Smooth muscle cell (in vitro differentiated cells): ENCODE measurements around the gene RNF6. TPM values are rescaled to one million over a fixed set of nuclear protein-coding genes. Genes with fewer than 3 reads are reported as not detected.

Experiments used
- DNase-seq: peaks from one replicate; lab custom pipeline; 2025; ENCODE audit not compliant: unreplicated experiment; lab: John Stamatoyannopoulos, UW
- H2AFZ ChIP-seq: fragments of 200-600 bp; sonication (generic); 2 replicates; pipeline ENCODE4 v1.6.0; 2016; ENCODE audit warnings: antibody characterized with exemption, low read depth, mild to moderate bottlenecking
- H3F3A ChIP-seq: fragments of 200-600 bp; sonication (generic); 2 replicates; pipeline ENCODE4 v1.6.0; 2017; ENCODE audit warnings: antibody characterized with exemption, low read depth
- H3K27ac ChIP-seq: fragments of 200-600 bp; sonication (generic); 2 replicates; pipeline ENCODE4 v1.5.1; 2016; ENCODE audit warnings: low read depth, mild to moderate bottlenecking
- H3K27me3 ChIP-seq: fragments of 200-600 bp; sonication (generic); 2 replicates; pipeline ENCODE4 v1.6.1; 2016; ENCODE audit warnings: low read depth, mild to moderate bottlenecking
- H3K36me3 ChIP-seq: fragments of 200-600 bp; sonication (generic); 2 replicates; pipeline ENCODE4 v1.5.1; 2016; ENCODE audit warnings: low read depth
- H3K4me1 ChIP-seq: fragments of 200-600 bp; sonication (generic); 2 replicates; pipeline ENCODE4 v1.5.1; 2016; ENCODE audit warnings: low read depth
- H3K4me2 ChIP-seq: fragments of 200-600 bp; sonication (generic); 2 replicates; pipeline ENCODE4 v1.6.0; 2016; ENCODE audit warnings: mild to moderate bottlenecking
- H3K4me3 ChIP-seq: fragments of 200-600 bp; sonication (generic); 2 replicates; pipeline ENCODE4 v1.5.1; 2016; ENCODE audit warnings: mild to moderate bottlenecking
- H3K79me2 ChIP-seq: fragments of 200-600 bp; sonication (generic); 2 replicates; pipeline ENCODE4 v1.6.0; 2016; ENCODE audit warnings: low read depth, mild to moderate bottlenecking
- H3K9ac ChIP-seq: fragments of 200-600 bp; sonication (generic); 2 replicates; pipeline ENCODE4 v1.6.0; 2016; ENCODE audit warnings: low read depth
- H3K9me3 ChIP-seq: fragments of 200-600 bp; sonication (generic); replicated peaks from 2 replicates; pipeline ENCODE4 v1.5.1; 2016; ENCODE audit warnings: low read depth
- H4K20me1 ChIP-seq: fragments of 200-600 bp; sonication (generic); 2 replicates; pipeline ENCODE4 v1.6.0; 2016; ENCODE audit warnings: low read depth
- WGBS: methylation state at CpG from one replicate; pipeline ENCODE4 v1.1.7; 2016; ENCODE audit warnings: low lambda C conversion rate; 5-methylcytosine and 5-hydroxymethylcytosine counted together
- polyA plus RNA-seq: library from polyadenylated mRNA; unstranded; fragments of >200 nt; fragmentation: Nextera tagmentation; extraction: Ambion mirVana; gene quantifications from 2 replicates; pipeline ENCODE4 v1.2.1, GENCODE V29; 2016
- total RNA-seq: library from RNA; depleted of rRNA; stranded (reverse); fragments of >200 nt; gene quantifications from 2 replicates; pipeline ENCODE4 v1.2.3, GENCODE V29; 2014
- TF ChIP-seq, protein P1 (sequence below): fragments of 200-600 bp; sonication (generic); IDR thresholded peaks from 2 replicates; pipeline ENCODE4 v1.5.1; 2017; ENCODE audit warnings: borderline replicate concordance, mild to moderate bottlenecking, antibody characterized with exemption; ENCODE audit not compliant: insufficient read depth, poor library complexity, severe bottlenecking

The RNF6 gene
- total and polyA plus RNA-seq, 2 experiments from 2014 or later, result 27.8 to 47.3 TPM

DNA sequence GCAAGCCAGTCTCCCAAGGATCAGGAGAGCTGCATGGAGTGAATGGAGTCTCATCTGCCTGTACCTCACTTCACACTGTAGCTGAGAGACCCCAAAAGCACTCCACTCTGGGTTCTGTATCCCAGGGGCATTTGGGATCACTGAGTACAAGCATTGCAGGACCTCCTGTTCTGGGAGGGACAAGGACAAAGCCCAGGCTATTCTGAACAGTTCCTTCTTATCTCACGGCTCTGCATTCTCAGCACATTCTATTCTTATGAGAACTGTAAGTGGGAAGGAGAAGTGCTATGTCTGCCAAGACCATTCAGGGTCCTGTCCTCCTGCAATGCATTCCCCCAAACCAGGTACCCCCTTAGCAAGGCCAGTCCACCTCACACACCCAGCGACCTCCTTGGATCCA is 42.8 kb downstream of the RNF6 start:
- Histone ChIP-seq H3K79me2 (no peaks in the 10 kb centered on the region), H3F3A (no peaks in the 10 kb centered on the region), H3K36me3 (no peaks in the 10 kb centered on the region), H3K4me2 (no peak overlapping the region), H3K27ac (no peak overlapping the region), H2AFZ (no peak overlapping the region), H3K27me3 (no peaks in the 10 kb centered on the region), H4K20me1 (no peaks in the 10 kb centered on the region), H3K9ac (no peak overlapping the region), H3K4me3 (no peak overlapping the region), H3K4me1 (no peaks in the 10 kb centered on the region), H3K9me3 (no peaks in the 10 kb centered on the region)
- DNase-seq, result no peak
- TF ChIP-seq, protein P1, sequence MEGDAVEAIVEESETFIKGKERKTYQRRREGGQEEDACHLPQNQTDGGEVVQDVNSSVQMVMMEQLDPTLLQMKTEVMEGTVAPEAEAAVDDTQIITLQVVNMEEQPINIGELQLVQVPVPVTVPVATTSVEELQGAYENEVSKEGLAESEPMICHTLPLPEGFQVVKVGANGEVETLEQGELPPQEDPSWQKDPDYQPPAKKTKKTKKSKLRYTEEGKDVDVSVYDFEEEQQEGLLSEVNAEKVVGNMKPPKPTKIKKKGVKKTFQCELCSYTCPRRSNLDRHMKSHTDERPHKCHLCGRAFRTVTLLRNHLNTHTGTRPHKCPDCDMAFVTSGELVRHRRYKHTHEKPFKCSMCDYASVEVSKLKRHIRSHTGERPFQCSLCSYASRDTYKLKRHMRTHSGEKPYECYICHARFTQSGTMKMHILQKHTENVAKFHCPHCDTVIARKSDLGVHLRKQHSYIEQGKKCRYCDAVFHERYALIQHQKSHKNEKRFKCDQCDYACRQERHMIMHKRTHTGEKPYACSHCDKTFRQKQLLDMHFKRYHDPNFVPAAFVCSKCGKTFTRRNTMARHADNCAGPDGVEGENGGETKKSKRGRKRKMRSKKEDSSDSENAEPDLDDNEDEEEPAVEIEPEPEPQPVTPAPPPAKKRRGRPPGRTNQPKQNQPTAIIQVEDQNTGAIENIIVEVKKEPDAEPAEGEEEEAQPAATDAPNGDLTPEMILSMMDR, result no peak
- 68% methylated on average over 2 of the region's 2 CpGs for WGBS

DNA sequence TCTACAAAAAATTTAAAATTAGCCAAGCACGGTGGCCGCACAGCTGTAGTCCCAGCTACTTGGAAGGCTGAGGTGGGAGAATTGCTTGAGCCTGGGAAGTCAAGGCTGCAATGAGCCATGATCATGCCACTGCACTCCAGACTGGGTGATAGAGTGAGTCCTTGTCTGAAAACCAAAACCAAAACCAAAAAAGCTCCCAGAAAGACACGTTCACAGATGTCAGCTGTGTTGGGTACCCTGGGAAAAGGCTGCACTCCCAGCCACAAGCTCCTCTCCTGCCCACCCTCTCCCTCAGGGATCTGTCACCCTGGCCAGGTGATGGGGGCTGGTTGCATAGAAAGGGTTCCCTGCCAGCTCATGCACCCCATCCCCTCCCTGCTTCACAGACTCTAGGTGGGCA is 53.3 kb downstream of the RNF6 start:
- Histone ChIP-seq H3K4me2 (peak overlapping the region; percentile 20), H3K9ac (no peak overlapping the region), H3K27ac (no peak overlapping the region), H3K36me3 (no peaks in the 10 kb centered on the region), H3K4me3 (no peak overlapping the region), H3K79me2 (no peaks in the 10 kb centered on the region), H2AFZ (no peak overlapping the region), H3K9me3 (no peaks in the 10 kb centered on the region), H3F3A (peaks cover 7% of the 10 kb centered on the region), H3K4me1 (no peaks in the 10 kb centered on the region), H4K20me1 (no peaks in the 10 kb centered on the region), H3K27me3 (no peaks in the 10 kb centered on the region)
- TF ChIP-seq, protein P1, result no peak
- DNase-seq, result no peak
- 70% methylated on average over 3 of the region's 3 CpGs for WGBS

DNA sequence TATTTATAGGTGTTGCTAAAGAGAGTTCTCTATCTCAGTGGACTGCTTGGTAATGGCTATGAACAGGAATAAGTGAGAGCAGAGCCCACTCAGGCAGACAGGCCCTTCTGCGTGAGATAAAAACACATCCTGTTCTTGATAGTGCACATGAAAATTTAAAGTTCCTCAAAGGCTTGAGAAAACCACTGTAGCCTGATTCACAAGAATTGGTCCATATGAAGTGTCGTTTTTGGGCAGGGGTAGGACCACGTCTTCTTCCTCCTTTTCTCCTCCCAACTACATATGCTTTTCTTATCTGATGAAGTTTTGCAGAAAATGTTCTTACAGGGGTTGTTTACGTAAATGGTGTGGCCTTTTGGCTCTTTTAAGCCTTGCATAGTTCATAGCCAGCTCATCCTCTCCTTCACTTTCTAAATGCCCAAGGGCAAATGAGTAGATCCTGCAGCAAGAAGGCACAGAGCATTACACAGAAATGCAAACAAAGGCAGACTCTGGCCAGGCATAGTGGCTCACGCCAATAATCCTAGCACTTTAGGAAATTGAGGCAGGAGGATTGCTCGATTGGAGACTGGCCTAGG is 53.8 kb downstream of the RNF6 start:
- no peak overlapping the region for H2AFZ ChIP-seq
- H3K4me2 ChIP-seq, result peak overlapping the region; percentile 20
- H3K27ac ChIP-seq, result peak overlapping the region; percentile 16
- H3K9me3 ChIP-seq, result no peaks in the 10 kb centered on the region
- DNase-seq, result no peak
- H3K36me3 ChIP-seq, result no peaks in the 10 kb centered on the region
- TF ChIP-seq, protein P1, result no peak
- H3K27me3 ChIP-seq, result no peaks in the 10 kb centered on the region
- H3F3A ChIP-seq, result peaks cover 7% of the 10 kb centered on the region
- H3K9ac ChIP-seq, result no peak overlapping the region
- no peaks in the 10 kb centered on the region for H3K79me2 ChIP-seq
- no peaks in the 10 kb centered on the region for H4K20me1 ChIP-seq
- WGBS, result 13% methylated on average over 6 of the region's 6 CpGs
- no peaks in the 10 kb centered on the region for H3K4me1 ChIP-seq
- no peak overlapping the region for H3K4me3 ChIP-seq

DNA sequence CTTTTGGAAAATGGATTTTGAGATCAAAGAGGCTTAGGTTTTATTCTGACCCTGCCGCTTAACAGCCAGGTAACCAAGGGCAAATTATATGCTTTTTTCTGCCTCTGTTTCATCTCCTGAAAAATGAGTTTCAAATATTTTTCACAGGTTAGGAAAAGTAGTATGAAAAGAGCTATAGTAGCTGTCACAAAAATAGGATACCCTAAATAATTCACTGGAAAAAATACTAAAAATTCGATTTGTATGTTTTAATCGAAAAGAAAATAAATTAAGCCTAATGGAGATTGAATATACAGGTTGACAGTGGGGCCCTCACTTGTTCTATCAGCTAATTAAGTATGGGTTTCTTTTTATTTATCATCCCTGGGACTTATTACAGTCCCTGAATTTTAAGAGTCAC is 58.3 kb downstream of the RNF6 start:
- Histone ChIP-seq H3K36me3 (no peaks in the 10 kb centered on the region), H3K4me3 (no peak overlapping the region), H3K4me2 (no peak overlapping the region), H3K4me1 (no peaks in the 10 kb centered on the region), H3K27ac (no peak overlapping the region), H3K9ac (no peak overlapping the region), H3K27me3 (no peaks in the 10 kb centered on the region), H2AFZ (no peak overlapping the region), H3F3A (peaks cover 7% of the 10 kb centered on the region), H3K79me2 (no peaks in the 10 kb centered on the region), H3K9me3 (no peaks in the 10 kb centered on the region), H4K20me1 (no peaks in the 10 kb centered on the region)
- no peak for DNase-seq
- WGBS, result 90% methylated on average over 3 of the region's 3 CpGs
- TF ChIP-seq, protein P1, result no peak
